ENCODE results near the gene FRY. TPM values are rescaled to one million over a fixed set of nuclear protein-coding genes. Genes with fewer than 3 reads are reported as not detected.
A peak's percentile ranks its signal among the peaks of the same experiment; 100 is the strongest.

Gene FRY
- total and polyA plus RNA-seq, 2 of the 13 experiments (the other 11 are each of a cell fraction or from before 2014, with no cell fraction given), result 8.2 to 13.1 TPM

- Histone ChIP-seq H3K4me3 (replicated peaks in 1 of 3; ENCODE audit: insufficient read depth in 1 of 3, low read depth in 2 of 3, low read length in 3 of 3) (no peak overlapping the region), H3K9ac (ENCODE audit: insufficient read depth, low read depth, low read length) (no peak overlapping the region), H3K4me1 (ENCODE audit: insufficient read depth, low read length) (peaks cover 66% of the 10 kb centered on the region), H3K27me3 (ENCODE audit: control insufficient read depth in 1 of 2, insufficient read depth in 2 of 2, low read length in 2 of 2) (no peaks in the 10 kb centered on the region), H3K36me3 (replicated peaks in 1 of 2; ENCODE audit: control insufficient read depth in 1 of 2, insufficient read depth in 2 of 2, low read length in 2 of 2) (peaks cover 2 to 14% of the 10 kb centered on the region in 2 experiments; a peak in 3 of 5 replicates), H4K20me1 (ENCODE audit: insufficient read depth, low read length) (no peaks in the 10 kb centered on the region), H3K27ac (ENCODE audit: extremely low read length, insufficient read depth, low read length) (peak overlapping the region; percentile 47), H3K9me3 (ENCODE audit: low read length) (no peaks in the 10 kb centered on the region), H2AFZ (ENCODE audit: low read length) (no peak overlapping the region), H3K4me2 (ENCODE audit: low read depth, low read length) (no peak overlapping the region), H3K79me2 (ENCODE audit: insufficient read depth, low read length) (no peaks in the 10 kb centered on the region)
- POLR2A ChIA-PET, result interaction anchor here (1.7 kb wide), 1 partner anchor 26 kb away, joined by 4 read pairs; no protein-coding TSS in a partner anchor
- TF ChIP-seq IRF9 (CRISPR knock-in tag; IDR thresholded peaks at IDR 0.05; ENCODE audit: borderline replicate concordance) (no peak), FOXA1 (IDR thresholded peaks at IDR 0.05) (no peak), FOXA1 (CRISPR knock-in tag; IDR thresholded peaks at IDR 0.05) (peak; percentile 29; the same call in 1 of the 2 replicates), ZNF773 (CRISPR knock-in tag; IDR thresholded peaks at IDR 0.05; ENCODE audit: borderline replicate concordance) (no peak), TEAD3 (CRISPR knock-in tag; optimal IDR thresholded peaks at IDR 0.05; ENCODE audit: borderline replicate concordance) (peak; percentile 20), BRF2 (CRISPR knock-in tag; IDR thresholded peaks at IDR 0.05) (no peak), DDIT3 (CRISPR knock-in tag; IDR thresholded peaks at IDR 0.05) (no peak), CEBPB (IDR thresholded peaks at IDR 0.05; ENCODE audit: borderline replicate concordance, low read depth, low read length) (peak; percentile 57; the same call in 1 of the 2 replicates)
- in situ Hi-C loops (cut with HindIII; ENCODE audit: extremely low pct_ligation_motif_present, low pct_unique_long_range_greater_than_20kb), result no loop called here
- no TSS peak for BruUV-seq (replicated peaks)
- 98% methylated on average over 3 of the region's 4 CpGs for WGBS (ENCODE audit: low lambda C conversion rate)
- intact Hi-C loops (cut with micrococcal nuclease; ENCODE audit: unreplicated experiment), result no loop called here
- FAIRE-seq (no peak), ATAC-seq (no peak), DNase-seq (ENCODE audit: low spot score) (no peak)
- CTCF ChIA-PET (ENCODE audit: low intra/inter-chr PET ratio, low total read pairs), result no interaction called here
Observed at GRCh38 chr13:32086791-32087441, 55.3 kb downstream of the FRY start.

Measured in HepG2 (cell line).